ENCODE data around the gene GALNTL6.

Gene GALNTL6

GRCh38 chr4:172009446-172010230, 196.4 kb downstream of the GALNTL6 start:
- no peak for DNase-seq

GRCh38 chr4:172011196-172011595, 198.0 kb downstream of the GALNTL6 start:
- DNase-seq, result no peak

DNA sequence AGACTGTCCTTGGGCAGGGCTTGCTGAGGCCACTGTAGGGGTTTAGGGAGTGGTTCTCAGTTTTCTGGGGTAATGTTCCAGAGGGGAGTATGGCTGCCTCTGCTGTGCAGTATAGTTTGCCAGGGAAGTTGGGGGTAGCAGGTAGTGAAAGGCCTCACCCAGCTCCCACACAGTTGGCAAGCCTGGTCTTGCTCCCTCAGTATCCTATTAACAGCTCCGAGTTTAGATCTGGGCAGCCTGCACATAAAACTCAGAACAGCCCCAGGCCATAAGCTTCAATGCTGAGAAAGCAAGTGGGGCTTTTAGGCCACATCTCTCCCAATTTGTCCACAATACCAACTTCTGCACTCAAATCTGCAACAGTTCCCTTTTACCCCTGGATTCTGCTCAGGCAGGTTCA, 205.2 kb downstream of the GALNTL6 start:
- DNase-seq, result no peak

GRCh38 chr4:172035562-172035961, 222.4 kb downstream of the GALNTL6 start:
- no peak for DNase-seq

DNA sequence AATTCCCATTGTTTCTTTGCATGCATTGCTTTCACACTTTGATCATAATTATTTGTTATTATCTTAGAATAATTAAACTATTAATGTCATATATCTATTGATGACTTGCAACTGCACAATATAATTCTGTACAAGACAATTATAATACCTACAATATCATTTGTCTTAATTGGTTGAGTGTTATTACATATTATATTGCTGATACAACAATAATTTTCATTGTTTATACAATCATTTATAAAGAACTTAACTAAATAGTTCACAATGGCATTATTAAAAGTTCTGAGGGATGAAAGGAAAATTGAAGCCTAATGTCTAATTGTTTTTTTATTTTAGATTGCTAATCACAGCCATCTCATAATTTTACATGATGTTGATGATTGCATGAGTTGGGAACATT, 227.6 kb downstream of the GALNTL6 start:
- no peak for DNase-seq

- DNase-seq, result peak; percentile 82
These were observed 229.5 kb downstream of the GALNTL6 start for GRCh38 chr4:172042714-172043114.

DNA sequence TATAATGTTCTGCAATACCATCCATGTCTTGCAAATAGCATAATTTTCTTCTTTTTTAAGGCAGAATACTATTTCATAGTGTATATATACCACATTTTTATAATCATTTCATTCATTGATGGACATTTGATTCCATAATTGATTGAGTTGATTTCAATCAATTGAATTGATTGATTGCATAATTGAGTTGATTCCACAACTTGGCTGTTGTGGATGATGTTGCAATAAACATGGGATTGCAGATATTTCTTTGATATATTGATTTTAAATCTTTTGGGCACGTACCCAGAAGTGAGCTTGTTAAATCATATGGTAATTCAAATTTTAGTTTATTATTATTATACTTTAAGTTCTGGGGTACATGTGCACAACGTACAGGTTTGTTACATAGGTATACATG, 232.8 kb downstream of the GALNTL6 start:
- no peak for DNase-seq

- no peak for DNase-seq
These were observed 235.5 kb downstream of the GALNTL6 start for GRCh38 chr4:172048666-172049065.

- DNase-seq, result no peak
These were observed 237.7 kb downstream of the GALNTL6 start for GRCh38 chr4:172050911-172051310.

GRCh38 chr4:172055046-172055445, 241.8 kb downstream of the GALNTL6 start:
- DNase-seq, result no peak

- DNase-seq, result no peak
These were observed 242.3 kb downstream of the GALNTL6 start for GRCh38 chr4:172055498-172055897.

DNA sequence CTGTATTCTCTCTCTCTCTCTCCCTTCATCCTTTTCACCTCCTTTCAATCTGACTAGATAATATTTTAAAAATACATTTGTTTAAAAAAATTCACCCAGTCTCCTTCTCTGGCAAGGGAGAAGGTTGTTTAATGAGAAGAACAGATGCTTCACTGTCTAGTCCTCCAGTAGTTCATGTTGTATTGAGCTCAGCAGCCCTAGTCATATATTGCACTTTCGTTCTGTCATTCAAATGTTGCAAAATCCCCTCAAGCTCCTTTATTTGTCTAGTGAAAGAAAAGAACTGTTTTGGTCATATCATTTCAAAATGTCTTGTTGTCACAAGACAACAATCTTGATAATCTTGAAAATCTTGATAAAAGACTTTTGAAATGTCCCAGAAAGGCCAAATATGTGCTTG, 248.0 kb downstream of the GALNTL6 start:
- DNase-seq, result no peak

DNA sequence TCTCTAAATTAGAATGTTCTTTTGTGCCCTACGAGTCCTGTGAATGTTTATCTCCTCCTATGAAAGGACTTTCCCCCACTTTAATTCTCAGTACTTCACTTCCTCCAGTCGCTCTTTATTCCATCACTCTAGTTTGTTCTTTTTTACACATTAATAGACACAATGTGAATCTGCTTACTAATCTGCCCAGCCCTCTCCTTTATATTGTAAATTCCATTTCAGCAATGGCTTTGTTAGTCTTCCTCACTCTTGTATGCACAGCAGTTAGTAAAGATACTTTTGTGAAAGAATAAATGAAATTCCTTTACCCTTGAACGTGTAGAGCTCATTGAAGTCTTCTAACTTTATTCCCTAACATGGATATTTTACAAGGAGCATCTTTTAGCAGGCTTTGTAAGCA, 255.3 kb downstream of the GALNTL6 start:
- DNase-seq, result no peak

- no peak for DNase-seq
These were observed 260.4 kb downstream of the GALNTL6 start for GRCh38 chr4:172073590-172073989.

GRCh38 chr4:172083272-172083671, 270.1 kb downstream of the GALNTL6 start:
- DNase-seq, result no peak

DNA sequence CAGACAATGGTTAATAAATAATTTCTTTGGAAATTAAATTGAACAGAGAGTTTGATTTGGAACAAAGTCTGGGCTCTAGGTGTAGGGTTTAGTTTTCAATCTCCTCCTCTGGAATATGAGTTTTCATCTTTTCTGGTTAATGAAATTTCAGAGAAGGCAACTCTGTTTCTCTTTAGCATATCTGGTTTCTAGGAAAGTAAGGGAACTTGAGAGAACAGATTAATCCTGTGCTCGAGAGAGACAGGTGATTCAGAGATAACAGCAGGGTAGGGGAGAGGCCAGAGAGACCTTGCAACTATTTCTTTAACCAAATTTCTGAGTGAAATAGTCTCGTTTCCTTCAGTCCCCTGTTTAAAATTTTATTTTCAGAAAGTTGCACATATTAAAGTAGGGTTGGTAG, 275.4 kb downstream of the GALNTL6 start:
- DNase-seq, result no peak

GRCh38 chr4:172095161-172095560, 282.0 kb downstream of the GALNTL6 start:
- DNase-seq, result no peak

- no peak for DNase-seq
These were observed 283.6 kb downstream of the GALNTL6 start for GRCh38 chr4:172096786-172097185.

DNA sequence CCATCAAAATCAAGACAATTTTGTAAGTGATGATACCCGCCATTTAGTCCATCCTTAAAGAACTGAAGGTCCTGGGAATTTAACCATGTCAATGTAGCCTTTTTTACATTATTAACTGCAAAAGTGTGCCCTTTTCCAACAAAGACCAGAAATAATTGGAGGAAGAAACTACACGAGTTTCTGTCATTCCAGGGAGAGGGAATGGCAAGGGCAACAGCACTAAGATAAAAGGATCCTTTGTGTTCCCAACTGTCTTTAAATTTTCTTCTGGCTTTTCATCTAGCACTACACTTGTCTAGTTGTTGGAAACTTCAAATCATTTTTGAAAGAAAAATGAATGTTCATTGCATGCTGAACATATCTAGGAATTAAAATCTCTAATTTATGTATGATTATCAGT, 286.2 kb downstream of the GALNTL6 start:
- DNase-seq, result no peak

DNA sequence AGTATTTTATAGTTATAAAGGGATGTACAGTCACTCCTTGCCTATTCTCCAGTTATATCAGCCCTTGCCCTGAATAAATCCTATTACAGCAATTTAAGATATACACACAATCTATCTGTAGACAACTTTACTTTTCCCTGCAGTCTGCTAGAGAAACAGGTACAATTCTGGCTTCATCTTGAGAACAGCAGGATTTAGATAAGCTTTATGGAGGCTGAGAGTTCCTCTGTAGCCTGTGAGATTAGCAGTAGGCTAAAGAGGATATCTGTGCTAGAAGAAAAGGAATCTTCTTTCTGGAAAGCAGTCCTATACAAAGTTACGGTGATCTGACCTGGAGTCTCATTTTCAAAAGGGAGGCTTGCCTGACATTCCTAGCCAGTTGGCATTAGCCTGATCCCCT, 290.3 kb downstream of the GALNTL6 start:
- DNase-seq, result no peak

- DNase-seq, result no peak
These were observed 291.3 kb downstream of the GALNTL6 start for GRCh38 chr4:172104539-172104938.

- DNase-seq, result no peak
These were observed 292.7 kb downstream of the GALNTL6 start for GRCh38 chr4:172105918-172106317.

DNA sequence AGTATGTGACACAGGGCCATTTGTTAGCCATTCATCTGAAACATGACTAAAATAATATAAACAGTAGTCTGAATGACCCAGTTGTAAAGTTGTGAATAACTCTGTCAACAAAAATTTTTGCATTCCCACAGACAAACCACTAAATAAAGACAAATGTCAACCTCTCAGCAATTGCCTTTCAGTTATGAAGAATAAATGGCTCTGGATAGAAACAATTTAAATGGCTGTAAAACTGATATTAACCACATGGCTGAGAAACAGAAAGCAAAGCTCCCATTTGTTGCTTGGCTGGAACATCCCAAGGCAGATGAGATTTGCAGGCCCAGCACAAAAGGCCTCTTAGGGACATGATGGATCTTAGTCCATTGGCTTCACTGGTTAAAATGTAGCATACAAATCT, 296.3 kb downstream of the GALNTL6 start:
- no peak for DNase-seq

GRCh38 chr4:172124656-172125308, 311.6 kb downstream of the GALNTL6 start:
- DNase-seq, result no peak

- DNase-seq, result no peak
These were observed 312.2 kb downstream of the GALNTL6 start for GRCh38 chr4:172125443-172125842.

Data from NCI-H2029 treated with DMSO at 0.1 percent for 48 hours (cell line).